ENCODE measurements around the gene SMARCA2. TPM values are rescaled to one million over a fixed set of nuclear protein-coding genes. Genes with fewer than 3 reads are reported as not detected.

Gene SMARCA2
- total and polyA plus RNA-seq, 2 donors (not counting 1 experiment from before 2014, with no cell fraction given) = 75.3 to 250 TPM

DNA sequence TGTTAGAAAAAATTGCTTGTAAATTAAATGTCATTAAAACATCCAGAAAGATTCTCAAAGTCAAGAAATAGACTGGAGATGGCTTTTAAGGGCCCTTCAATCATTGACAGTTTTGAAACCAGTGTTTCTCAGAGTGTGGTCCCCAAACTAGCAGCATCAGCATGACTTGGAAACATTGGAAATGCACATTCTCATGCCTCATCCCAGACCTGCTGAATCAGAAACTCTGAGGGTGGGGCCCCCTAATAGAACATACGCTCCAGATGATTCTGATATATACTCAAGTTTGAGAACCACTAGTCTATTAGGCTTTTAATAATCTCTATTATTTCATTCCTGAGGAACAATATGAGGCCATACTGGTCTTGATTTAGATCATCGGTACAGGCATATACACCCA lies 181.6 kb downstream of the SMARCA2 start:
- ChIA-PET CTCF (no interaction called here), POLR2A (no interaction called here)
- Mint-ChIP-seq H3K4me1 (no peaks in the 10 kb centered on the region), H3K27ac (no peak overlapping the region), H3K4me3 (no peak overlapping the region), H3K27me3 (no peaks in the 10 kb centered on the region), H3K9me3 (ENCODE audit: insufficient read depth) (peaks cover 6% of the 10 kb centered on the region)
- H3K36me3 ChIP-seq (replicated peaks in 1 of 2; ENCODE audit: control extremely low read depth in 1 of 2, control insufficient read depth in 1 of 2, extremely low read depth in 1 of 2, insufficient read depth in 2 of 2, low read length in 1 of 2) = peaks cover 5 to 45% of the 10 kb centered on the region in 2 experiments
- H3K4me2 ChIP-seq (replicated peaks; ENCODE audit: low read depth, low read length, poor library complexity, severe bottlenecking) = no peak overlapping the region
- H3K27ac ChIP-seq (ENCODE audit: low read length in 2 of 2) = no peak overlapping the region
- no peaks in the 10 kb centered on the region for H3K27me3 ChIP-seq (replicated peaks in 1 of 4; ENCODE audit: control extremely low read depth in 1 of 4, control insufficient read depth in 3 of 4, insufficient read depth in 4 of 4, low read length in 3 of 4)
- no peak for TF ChIP-seq EZH2 (IDR thresholded peaks at IDR 0.05; ENCODE audit: borderline replicate concordance, insufficient read depth, low read depth, low read length, poor library complexity, severe bottlenecking)
- TF ChIP-seq, protein P1, sequence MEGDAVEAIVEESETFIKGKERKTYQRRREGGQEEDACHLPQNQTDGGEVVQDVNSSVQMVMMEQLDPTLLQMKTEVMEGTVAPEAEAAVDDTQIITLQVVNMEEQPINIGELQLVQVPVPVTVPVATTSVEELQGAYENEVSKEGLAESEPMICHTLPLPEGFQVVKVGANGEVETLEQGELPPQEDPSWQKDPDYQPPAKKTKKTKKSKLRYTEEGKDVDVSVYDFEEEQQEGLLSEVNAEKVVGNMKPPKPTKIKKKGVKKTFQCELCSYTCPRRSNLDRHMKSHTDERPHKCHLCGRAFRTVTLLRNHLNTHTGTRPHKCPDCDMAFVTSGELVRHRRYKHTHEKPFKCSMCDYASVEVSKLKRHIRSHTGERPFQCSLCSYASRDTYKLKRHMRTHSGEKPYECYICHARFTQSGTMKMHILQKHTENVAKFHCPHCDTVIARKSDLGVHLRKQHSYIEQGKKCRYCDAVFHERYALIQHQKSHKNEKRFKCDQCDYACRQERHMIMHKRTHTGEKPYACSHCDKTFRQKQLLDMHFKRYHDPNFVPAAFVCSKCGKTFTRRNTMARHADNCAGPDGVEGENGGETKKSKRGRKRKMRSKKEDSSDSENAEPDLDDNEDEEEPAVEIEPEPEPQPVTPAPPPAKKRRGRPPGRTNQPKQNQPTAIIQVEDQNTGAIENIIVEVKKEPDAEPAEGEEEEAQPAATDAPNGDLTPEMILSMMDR (IDR thresholded peaks at IDR 0.05) = no peak
- WGBS (ENCODE audit: insufficient coverage) = no CpG with 5 or more reads among the region's 2 CpGs
- H3K79me2 ChIP-seq (ENCODE audit: control insufficient read depth, insufficient read depth, low read length) = no peaks in the 10 kb centered on the region
- intact Hi-C loops (cut with micrococcal nuclease) = no loop called here
- no peak overlapping the region for H2AFZ ChIP-seq (ENCODE audit: insufficient read depth, low read depth, low read length, poor library complexity, severe bottlenecking)
- no peaks in the 10 kb centered on the region for H4K20me1 ChIP-seq (ENCODE audit: control insufficient read depth, insufficient read depth, low read length, poor library complexity, severe bottlenecking)
- H3K4me3 ChIP-seq (ENCODE audit: control extremely low read depth in 1 of 5, extremely low read depth in 1 of 5, insufficient read depth in 1 of 5, low read depth in 2 of 5, low read length in 4 of 5) = no peak overlapping the region
- DNase-seq = no peak
- H3K9ac ChIP-seq (ENCODE audit: low read length) = no peak overlapping the region
- H3K4me1 ChIP-seq (ENCODE audit: control insufficient read depth in 2 of 2, insufficient read depth in 2 of 2, low read length in 2 of 2) = no peaks in the 10 kb centered on the region
- H3K9me3 ChIP-seq (ENCODE audit: control extremely low read depth in 1 of 3, control insufficient read depth in 2 of 3, insufficient read depth in 1 of 3, low read length in 2 of 3) = peaks cover 0 to 15% (median 13%) of the 10 kb centered on the region in 3 donors
- no peak for ATAC-seq (ENCODE audit: low read depth)

DNA sequence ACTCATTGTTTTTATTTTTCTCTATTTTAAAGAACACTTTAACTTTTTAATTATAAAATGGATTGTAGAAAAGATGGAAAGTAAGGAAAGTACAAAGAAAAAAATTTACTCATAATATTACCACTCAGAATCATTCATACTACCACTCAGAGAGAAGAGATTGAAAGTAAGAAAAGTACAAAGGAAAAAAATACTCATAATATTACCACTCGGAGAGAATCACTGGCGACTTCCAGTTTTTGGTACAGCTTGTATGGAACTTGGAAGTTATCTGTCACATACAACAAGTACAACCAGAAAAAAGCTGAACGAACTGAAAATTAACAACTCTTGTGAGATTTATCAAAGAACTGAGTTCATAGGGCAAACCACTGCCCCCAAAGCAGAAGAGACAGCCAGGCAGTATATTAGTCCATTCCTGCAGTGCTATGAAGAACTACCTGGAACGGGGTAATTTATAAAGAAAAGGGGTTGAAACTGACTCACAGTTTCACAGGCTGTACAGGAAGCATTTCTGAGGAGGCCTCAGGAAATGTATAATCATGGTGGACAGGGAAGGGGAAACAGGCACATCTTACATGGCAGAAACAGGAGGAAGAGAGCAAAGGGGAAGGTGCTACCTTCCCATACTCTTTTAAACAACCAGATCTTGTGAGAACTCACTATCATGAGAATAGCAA lies 183.9 kb downstream of the SMARCA2 start:
- H3K27ac Mint-ChIP-seq = no peak overlapping the region
- no peaks in the 10 kb centered on the region for H3K4me1 Mint-ChIP-seq
- H3K9ac ChIP-seq (ENCODE audit: low read length) = no peak overlapping the region
- H3K27me3 Mint-ChIP-seq = no peaks in the 10 kb centered on the region
- H3K27me3 ChIP-seq (replicated peaks in 1 of 4; ENCODE audit: control extremely low read depth in 1 of 4, control insufficient read depth in 3 of 4, insufficient read depth in 4 of 4, low read length in 3 of 4) = no peaks in the 10 kb centered on the region
- intact Hi-C loops (cut with micrococcal nuclease) = no loop called here
- H3K36me3 ChIP-seq (replicated peaks in 1 of 2; ENCODE audit: control extremely low read depth in 1 of 2, control insufficient read depth in 1 of 2, extremely low read depth in 1 of 2, insufficient read depth in 2 of 2, low read length in 1 of 2) = peaks cover 4 to 25% of the 10 kb centered on the region in 2 experiments
- no peaks in the 10 kb centered on the region for H3K4me1 ChIP-seq (ENCODE audit: control insufficient read depth in 2 of 2, insufficient read depth in 2 of 2, low read length in 2 of 2)
- peaks cover 0 to 15% (median 13%) of the 10 kb centered on the region in 3 donors for H3K9me3 ChIP-seq (ENCODE audit: control extremely low read depth in 1 of 3, control insufficient read depth in 2 of 3, insufficient read depth in 1 of 3, low read length in 2 of 3)
- no peak overlapping the region for H3K27ac ChIP-seq (ENCODE audit: low read length in 2 of 2)
- no peaks in the 10 kb centered on the region for H3K79me2 ChIP-seq (ENCODE audit: control insufficient read depth, insufficient read depth, low read length)
- WGBS (ENCODE audit: insufficient coverage) = 56% methylated on average over 1 of the region's 4 CpGs
- TF ChIP-seq EZH2 (IDR thresholded peaks at IDR 0.05; ENCODE audit: borderline replicate concordance, insufficient read depth, low read depth, low read length, poor library complexity, severe bottlenecking) = no peak
- TF ChIP-seq, protein P1 (IDR thresholded peaks at IDR 0.05) = no peak
- ATAC-seq (ENCODE audit: low read depth) (no peak), DNase-seq (no peak)
- no peak overlapping the region for H3K4me3 ChIP-seq (ENCODE audit: control extremely low read depth in 1 of 5, extremely low read depth in 1 of 5, insufficient read depth in 1 of 5, low read depth in 2 of 5, low read length in 4 of 5)
- H2AFZ ChIP-seq (ENCODE audit: insufficient read depth, low read depth, low read length, poor library complexity, severe bottlenecking) = no peak overlapping the region
- H3K4me3 Mint-ChIP-seq = no peak overlapping the region
- CTCF ChIA-PET = interaction anchor here (0.8 kb wide), 1 partner anchor 71 kb away, joined by 3 read pairs; no protein-coding TSS in a partner anchor
- peaks cover 6% of the 10 kb centered on the region for H3K9me3 Mint-ChIP-seq (ENCODE audit: insufficient read depth)
- H4K20me1 ChIP-seq (ENCODE audit: control insufficient read depth, insufficient read depth, low read length, poor library complexity, severe bottlenecking) = no peaks in the 10 kb centered on the region
- H3K4me2 ChIP-seq (replicated peaks; ENCODE audit: low read depth, low read length, poor library complexity, severe bottlenecking) = no peak overlapping the region
- POLR2A ChIA-PET = no interaction called here
